GM12891 (cell line): ENCODE data around the gene ARHGAP21.

ENCODE experiments used
- PAX5 ChIP-seq: IDR thresholded peaks from 2 replicates; pipeline ENCODE4 v1.6.1; 2011; ENCODE audit warnings: low read length, moderate library complexity, mild to moderate bottlenecking; ENCODE audit not compliant: insufficient read depth, severe bottlenecking
- POLR2A ChIP-seq: IDR thresholded peaks from 2 replicates; pipeline ENCODE4 v1.6.1; 2011; ENCODE audit warnings: low read depth, low read length, control low read depth
- POLR2AphosphoS5 ChIP-seq: IDR thresholded peaks from 2 replicates; pipeline ENCODE4 v1.6.1; 2011; ENCODE audit warnings: low read depth, low read length, control low read depth
- TAF1 ChIP-seq: IDR thresholded peaks from 2 replicates; pipeline ENCODE4 v1.6.1; 2011; ENCODE audit warnings: low read depth, low read length, control low read depth

- TF ChIP-seq POLR2A (no peak), POLR2AphosphoS5 (no peak), TAF1 (no peak), PAX5 (no peak)
These were observed 7.4 kb downstream of the ARHGAP21 start for GRCh38 chr10:24716295-24716694.
